Effector memory CD8-positive, alpha-beta T cell (primary cell): ENCODE measurements around the gene PATE2.

ENCODE experiments used
- ATAC-seq: fragments of 150-1000 bp; cut with Tn5 transposase; replicated peaks from 2 replicates; pipeline ENCODE4 v1.10.0; 2021; ENCODE audit warnings: mild to moderate bottlenecking, moderate library complexity
- DNase-seq, 3 experiments: peaks; one replicate each; pipeline ENCODE4 v3.0.0; 2021
- H3K27ac Mint-ChIP-seq, 2 donors: one replicate each; pipeline ENCODE4 v1.8.0; 2022; ENCODE audit warnings: mild to moderate bottlenecking in 2 of 2, mixed read lengths in 2 of 2, moderate library complexity in 2 of 2
- H3K27me3 Mint-ChIP-seq, 2 donors: one replicate each; pipeline ENCODE4 v1.8.0; 2022; ENCODE audit warnings: mixed read lengths in 2 of 2
- H3K36me3 Mint-ChIP-seq: one replicate; pipeline ENCODE4 v1.8.0; 2022; ENCODE audit warnings: mild to moderate bottlenecking, moderate library complexity, mixed read lengths; ENCODE audit not compliant: insufficient read depth
- H3K4me1 Mint-ChIP-seq, 2 donors: one replicate each; pipeline ENCODE4 v1.8.0; 2022; ENCODE audit warnings: low read depth in 2 of 2, mixed read lengths in 2 of 2
- H3K4me3 Mint-ChIP-seq, 2 donors: one replicate each; pipeline ENCODE4 v1.8.0; 2022; ENCODE audit warnings: mild to moderate bottlenecking in 2 of 2, mixed read lengths in 2 of 2, moderate library complexity in 2 of 2
- H3K9me3 Mint-ChIP-seq, 2 donors: one replicate each; pipeline ENCODE4 v1.8.0; 2022; ENCODE audit warnings: mixed read lengths in 2 of 2
- total RNA-seq, 9 experiments: gene quantifications; one replicate each; lab custom pipeline; 2026; lab: John Stamatoyannopoulos, UW

The PATE2 gene
- total RNA-seq, result 0 to 0.03 (median 0) reads per million in 9 experiments

DNA sequence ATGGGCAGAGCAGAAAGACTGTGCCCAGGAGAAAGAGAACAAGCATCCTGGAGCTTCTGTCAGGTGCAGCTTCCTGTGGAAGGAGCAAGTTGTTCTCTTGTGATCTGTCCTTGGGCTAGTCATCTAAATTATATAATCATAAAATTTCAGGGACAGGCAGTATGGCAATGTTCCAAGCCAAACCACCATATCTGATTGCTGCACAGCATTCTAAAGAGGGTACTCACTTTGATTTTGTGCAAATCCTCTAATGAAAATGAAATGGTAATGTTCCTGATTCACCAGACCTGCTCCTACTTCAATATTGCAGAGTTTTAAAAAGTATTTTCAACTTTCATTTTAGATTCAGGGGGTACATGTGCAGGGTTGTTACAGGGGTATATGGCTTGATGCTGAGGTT, at the start of gene PATE2:
Gene PATE2, minus strand, starts transcription at position 101 of the 400 bp plus-strand sequence. Its CDS starts 55 bp downstream, at position 46.
- H3K9me3 Mint-ChIP-seq, result no peaks in the 10 kb centered on the region
- H3K27me3 Mint-ChIP-seq, result peaks cover 24 to 34% of the 10 kb centered on the region in 2 donors
- no peak for ATAC-seq
- DNase-seq, result no peak
- H3K36me3 Mint-ChIP-seq, result no peaks in the 10 kb centered on the region
- no peak within 1 kb of the TSS for H3K27ac Mint-ChIP-seq
- H3K4me3 Mint-ChIP-seq, result no peak within 1 kb of the TSS
- H3K4me1 Mint-ChIP-seq, result no peaks in the 10 kb centered on the region

DNA sequence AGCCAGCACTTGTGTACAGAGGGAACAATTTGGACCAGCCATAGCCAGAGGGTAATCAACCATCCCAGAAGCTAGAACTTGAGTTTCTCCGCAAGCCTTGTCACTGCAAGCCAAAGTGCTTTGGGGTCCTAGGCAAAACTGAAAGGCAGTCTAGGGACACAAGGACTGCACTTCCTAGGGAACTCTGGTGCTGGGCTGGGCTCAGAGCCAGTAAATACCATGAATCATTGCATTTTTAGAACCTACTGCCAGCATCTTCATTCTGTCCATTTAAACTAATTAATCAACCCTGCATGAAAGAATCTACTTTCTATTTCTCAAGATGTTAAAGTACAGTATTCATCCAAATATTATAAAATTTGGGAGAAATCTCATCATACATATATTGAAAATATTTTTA, 29.3 kb upstream of the PATE2 start:
- DNase-seq (no peak), ATAC-seq (no peak)
- no peaks in the 10 kb centered on the region for H3K4me1 Mint-ChIP-seq
- no peaks in the 10 kb centered on the region for H3K27me3 Mint-ChIP-seq
- no peak overlapping the region for H3K27ac Mint-ChIP-seq
- H3K9me3 Mint-ChIP-seq, result peaks cover 2 to 7% of the 10 kb centered on the region in 2 donors
- H3K4me3 Mint-ChIP-seq, result no peak overlapping the region
- H3K36me3 Mint-ChIP-seq, result no peaks in the 10 kb centered on the region

DNA sequence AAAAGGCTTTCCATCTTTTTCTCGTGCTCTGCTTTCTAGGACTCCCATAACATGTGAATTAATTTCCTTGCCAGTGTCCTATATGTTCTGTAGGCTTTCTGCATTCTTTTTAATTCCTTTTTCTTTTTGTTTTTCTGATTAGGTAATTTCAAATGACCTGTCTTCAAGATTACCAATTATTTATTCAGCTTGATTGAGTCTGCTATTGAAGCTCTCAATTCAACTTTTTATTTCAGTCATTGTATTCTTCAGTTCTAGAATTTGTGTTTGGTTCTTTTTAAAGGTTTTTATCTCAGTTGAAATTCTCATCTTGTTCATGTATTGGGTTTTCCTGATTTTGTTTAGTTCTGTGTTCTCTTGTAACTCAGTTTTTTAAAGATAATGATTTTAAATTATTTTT, 23.8 kb upstream of the PATE2 start:
- ATAC-seq, result no peak
- Mint-ChIP-seq H3K27ac (no peak overlapping the region), H3K27me3 (no peaks in the 10 kb centered on the region), H3K4me1 (no peaks in the 10 kb centered on the region), H3K4me3 (no peak overlapping the region), H3K36me3 (no peaks in the 10 kb centered on the region), H3K9me3 (peaks cover 10 to 20% of the 10 kb centered on the region in 2 donors)
- DNase-seq, result no peak

DNA sequence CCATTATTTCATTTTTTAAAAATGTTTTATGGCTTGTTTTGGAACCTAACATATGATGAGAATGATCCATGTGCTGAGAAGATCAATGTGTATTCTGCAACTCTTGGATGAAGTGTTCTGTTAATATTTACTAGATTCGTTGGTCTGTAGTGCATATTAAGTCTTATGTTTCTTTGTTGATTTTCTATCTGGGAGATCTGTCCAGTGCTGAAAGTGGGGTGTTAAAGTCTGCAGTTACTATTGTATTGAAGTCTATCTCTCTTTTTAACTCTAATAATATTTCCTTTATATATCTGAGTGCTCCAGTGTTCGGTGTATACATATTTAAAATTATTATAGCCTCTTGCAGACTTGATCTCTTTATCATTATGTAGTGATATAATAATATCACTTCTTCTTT, 21.2 kb upstream of the PATE2 start:
- Mint-ChIP-seq H3K27me3 (peaks cover 0 to 8% of the 10 kb centered on the region in 2 donors), H3K4me3 (no peak overlapping the region), H3K9me3 (peaks cover 10 to 20% of the 10 kb centered on the region in 2 donors), H3K27ac (no peak overlapping the region), H3K36me3 (no peaks in the 10 kb centered on the region), H3K4me1 (no peaks in the 10 kb centered on the region)
- no peak for ATAC-seq
- no peak for DNase-seq

DNA sequence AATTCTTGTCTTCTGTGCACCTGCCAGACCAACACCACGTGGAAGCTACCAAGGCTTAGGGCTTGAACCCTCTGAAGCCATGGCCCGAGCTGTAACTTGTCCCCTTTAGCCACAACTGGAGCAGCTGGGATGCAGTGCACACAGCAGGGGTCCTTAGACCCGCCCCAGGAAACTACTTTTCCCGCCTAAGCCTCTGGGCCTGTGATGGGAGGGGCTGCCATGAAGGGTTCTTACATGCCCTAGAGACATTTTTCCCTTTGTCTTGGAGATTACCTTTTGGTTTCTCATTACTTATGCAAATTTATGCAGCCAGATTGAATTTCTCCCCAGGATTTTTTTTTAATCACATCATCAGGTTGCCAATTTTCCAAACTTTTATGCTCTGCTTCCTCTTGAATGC, 19.0 kb upstream of the PATE2 start:
- H3K36me3 Mint-ChIP-seq, result no peaks in the 10 kb centered on the region
- H3K27ac Mint-ChIP-seq, result no peak overlapping the region
- no peak overlapping the region for H3K4me3 Mint-ChIP-seq
- H3K9me3 Mint-ChIP-seq, result peaks cover 9 to 11% of the 10 kb centered on the region in 2 donors
- DNase-seq (no peak), ATAC-seq (no peak)
- H3K4me1 Mint-ChIP-seq, result no peaks in the 10 kb centered on the region
- peaks cover 0 to 8% of the 10 kb centered on the region in 2 donors for H3K27me3 Mint-ChIP-seq

DNA sequence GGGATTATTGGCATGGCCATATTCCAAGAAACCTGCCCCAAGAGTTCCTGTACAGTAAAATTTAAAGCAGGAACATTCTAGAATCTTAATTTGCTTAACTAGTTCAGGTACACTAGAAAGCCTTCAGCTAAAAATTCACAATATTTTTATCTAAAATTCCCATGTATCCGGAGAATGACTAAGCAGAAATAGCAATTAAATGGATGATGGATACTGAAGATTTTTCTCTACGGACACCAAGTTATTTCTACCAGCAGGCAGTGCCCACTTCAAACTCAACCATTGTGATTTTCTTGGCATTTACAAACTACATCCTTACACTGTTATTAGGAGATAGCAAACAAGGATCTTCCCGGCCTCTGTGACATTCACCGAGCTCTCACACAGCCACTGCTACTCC, 12.2 kb upstream of the PATE2 start:
- DNase-seq (no peak), ATAC-seq (no peak)
- Mint-ChIP-seq H3K36me3 (no peaks in the 10 kb centered on the region), H3K9me3 (peaks cover 0 to 4% of the 10 kb centered on the region in 2 donors), H3K27me3 (peaks cover 11% of the 10 kb centered on the region in 2 donors), H3K4me1 (no peaks in the 10 kb centered on the region), H3K4me3 (no peak overlapping the region), H3K27ac (no peak overlapping the region)

DNA sequence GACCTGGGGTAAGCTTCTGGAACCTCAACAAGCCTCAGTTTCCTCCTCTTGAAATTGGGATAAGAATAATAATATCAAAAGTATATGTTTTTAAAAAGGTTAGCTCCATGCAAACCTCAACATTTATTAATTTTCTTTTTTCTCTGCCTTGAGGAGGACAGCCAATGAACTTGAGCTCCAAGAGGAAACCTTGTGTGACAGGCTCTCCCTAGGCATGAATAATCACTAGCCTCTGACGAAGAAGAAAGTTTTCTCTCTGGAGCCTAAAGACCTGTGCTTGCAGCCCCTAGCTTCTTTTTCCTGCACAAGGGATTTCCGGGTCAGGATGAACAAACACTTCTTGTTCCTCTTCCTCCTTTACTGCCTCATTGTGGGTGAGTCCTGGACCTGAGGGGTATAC, 9.2 kb upstream of the PATE2 start, which contains the start of gene PATE3:
Gene PATE3, plus strand, starts transcription at position 301 of the 400 bp plus-strand sequence. Its CDS starts 25 bp downstream, at position 326.
- no peak for ATAC-seq
- Mint-ChIP-seq H3K36me3 (no peaks in the 10 kb centered on the region), H3K27ac (no peak within 1 kb of the TSS), H3K4me3 (no peak within 1 kb of the TSS), H3K27me3 (peaks cover 7 to 11% of the 10 kb centered on the region in 2 donors), H3K4me1 (peaks cover 0 to 2% of the 10 kb centered on the region in 2 donors), H3K9me3 (peaks cover 0 to 2% of the 10 kb centered on the region in 2 donors)
- DNase-seq, result no peak

DNA sequence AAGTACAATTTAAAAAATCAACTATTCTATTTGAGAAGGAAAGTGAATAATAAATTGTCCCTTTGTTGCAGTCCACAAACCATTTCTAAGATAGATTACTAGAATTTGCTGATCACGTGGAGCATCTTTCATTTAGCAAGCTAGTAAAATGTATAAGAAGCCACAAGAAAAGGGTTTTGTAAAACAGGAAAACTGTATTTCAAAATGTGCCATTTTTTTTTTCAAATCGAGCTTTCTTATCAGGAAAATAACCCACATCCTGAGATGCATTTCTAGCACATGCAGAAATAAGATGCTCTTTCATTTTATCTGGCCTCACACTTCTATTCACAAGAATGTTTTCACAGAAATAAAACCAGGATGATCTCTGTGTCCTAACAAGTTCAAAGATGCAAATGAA, 6.0 kb upstream of the PATE2 start:
- Mint-ChIP-seq H3K4me3 (no peak overlapping the region), H3K36me3 (no peaks in the 10 kb centered on the region), H3K4me1 (peaks cover 0 to 2% of the 10 kb centered on the region in 2 donors), H3K27me3 (peaks cover 12 to 16% of the 10 kb centered on the region in 2 donors), H3K9me3 (no peaks in the 10 kb centered on the region), H3K27ac (no peak overlapping the region)
- DNase-seq (no peak), ATAC-seq (no peak)

DNA sequence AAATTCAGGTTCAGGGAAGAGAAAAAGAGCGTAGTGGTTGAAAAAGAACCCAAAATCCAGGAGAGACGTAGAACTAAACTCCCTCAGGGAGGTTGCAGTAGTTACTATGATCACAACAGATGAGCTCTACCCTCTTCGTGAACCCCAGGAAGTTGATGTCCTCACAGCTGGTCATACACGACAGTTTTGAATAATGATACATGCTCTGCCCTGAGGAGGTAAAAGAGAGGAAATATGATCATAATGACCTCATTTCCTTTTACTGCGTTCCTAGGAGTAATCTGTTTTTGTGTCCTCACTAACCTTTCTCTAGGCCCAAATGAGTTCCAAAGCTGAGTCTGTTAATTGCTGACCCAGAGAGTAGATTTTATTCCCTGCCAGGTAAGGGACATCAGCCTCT, 1.3 kb downstream of the PATE2 start:
- H3K9me3 Mint-ChIP-seq, result no peaks in the 10 kb centered on the region
- no peak overlapping the region for H3K4me3 Mint-ChIP-seq
- H3K4me1 Mint-ChIP-seq, result no peaks in the 10 kb centered on the region
- no peak overlapping the region for H3K27ac Mint-ChIP-seq
- ATAC-seq (no peak), DNase-seq (no peak)
- H3K36me3 Mint-ChIP-seq, result no peaks in the 10 kb centered on the region
- peaks cover 33 to 39% of the 10 kb centered on the region in 2 donors for H3K27me3 Mint-ChIP-seq

DNA sequence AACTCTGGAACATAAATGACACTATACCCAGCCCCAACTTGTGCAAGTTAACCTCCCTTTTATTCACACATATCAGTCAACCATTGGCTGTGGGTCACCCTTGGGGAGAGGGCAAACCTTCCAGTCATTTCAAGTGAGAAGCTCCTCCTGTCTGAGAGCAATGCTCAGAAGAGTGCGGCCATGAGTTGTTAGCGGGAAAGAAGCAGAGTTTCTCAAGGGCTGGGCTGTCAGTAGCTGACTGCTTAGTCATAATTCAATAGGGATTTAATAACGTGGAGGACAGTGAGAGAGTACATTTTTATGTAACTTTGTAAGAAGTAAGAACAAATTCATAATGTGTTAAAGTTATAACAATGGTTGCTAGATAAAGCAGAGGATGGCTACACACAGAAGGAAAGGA, 5.1 kb downstream of the PATE2 start:
- peaks cover 22 to 33% of the 10 kb centered on the region in 2 donors for H3K27me3 Mint-ChIP-seq
- no peaks in the 10 kb centered on the region for H3K9me3 Mint-ChIP-seq
- no peak for ATAC-seq
- no peak for DNase-seq
- H3K27ac Mint-ChIP-seq, result no peak overlapping the region
- H3K4me3 Mint-ChIP-seq, result no peak overlapping the region
- H3K4me1 Mint-ChIP-seq, result no peaks in the 10 kb centered on the region
- no peaks in the 10 kb centered on the region for H3K36me3 Mint-ChIP-seq

DNA sequence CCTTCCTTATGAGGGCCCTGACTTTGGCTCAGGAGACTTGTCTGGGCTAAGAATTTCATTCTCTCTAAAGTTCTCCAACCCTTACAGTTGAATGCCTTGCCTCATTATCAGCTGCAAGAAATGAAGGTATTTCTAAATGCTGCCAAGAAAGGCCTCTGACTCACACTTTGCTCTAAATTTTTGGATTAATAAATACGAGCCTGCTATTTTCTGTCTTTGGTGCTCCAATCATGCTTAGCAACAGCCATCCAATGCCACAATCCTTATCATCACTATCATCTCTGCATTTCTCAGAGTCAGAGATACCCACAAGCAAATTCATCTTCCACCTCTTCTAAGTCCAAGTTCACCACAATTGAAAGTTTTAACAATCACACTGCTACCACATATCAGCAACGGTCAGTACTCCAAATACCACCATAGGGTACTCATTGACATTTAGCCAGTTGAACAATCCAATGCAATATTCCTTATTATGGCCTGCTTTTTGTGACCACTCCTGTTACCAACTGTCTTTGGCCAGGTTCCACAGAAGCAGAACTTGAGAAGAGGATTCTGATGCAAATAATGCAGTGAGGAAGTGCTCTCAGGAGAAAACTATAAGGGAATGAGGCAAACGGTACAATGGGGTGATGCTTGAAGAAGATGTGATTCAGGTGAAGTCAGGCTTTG, 5.7 kb downstream of the PATE2 start:
- DNase-seq (no peak), ATAC-seq (no peak)
- Mint-ChIP-seq H3K36me3 (no peaks in the 10 kb centered on the region), H3K27me3 (peaks cover 25 to 32% of the 10 kb centered on the region in 2 donors), H3K4me3 (no peak overlapping the region), H3K9me3 (no peaks in the 10 kb centered on the region), H3K4me1 (no peaks in the 10 kb centered on the region), H3K27ac (no peak overlapping the region)

DNA sequence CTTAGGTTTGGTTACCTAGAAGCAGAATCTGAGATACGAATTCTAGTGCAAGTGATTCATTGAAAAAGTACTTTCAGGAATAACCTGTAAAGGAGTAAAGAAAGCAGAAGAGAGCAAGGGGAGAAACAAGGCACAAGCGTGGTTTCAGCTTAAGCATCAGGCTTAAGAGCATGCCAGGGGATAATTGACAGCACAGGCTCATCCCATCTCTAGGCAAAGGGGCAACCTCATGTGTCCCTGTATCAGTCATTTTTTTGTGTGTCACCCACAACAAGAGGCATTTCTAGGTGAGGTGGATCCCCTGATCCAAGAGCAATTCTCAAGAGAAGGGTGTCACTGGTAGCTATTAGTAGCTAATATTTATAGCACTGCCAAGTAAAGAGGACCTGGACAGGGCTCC, 8.0 kb downstream of the PATE2 start:
- H3K4me1 Mint-ChIP-seq, result no peaks in the 10 kb centered on the region
- H3K4me3 Mint-ChIP-seq, result no peak overlapping the region
- ATAC-seq, result no peak
- no peak overlapping the region for H3K27ac Mint-ChIP-seq
- H3K9me3 Mint-ChIP-seq, result no peaks in the 10 kb centered on the region
- peaks cover 24 to 27% of the 10 kb centered on the region in 2 donors for H3K27me3 Mint-ChIP-seq
- DNase-seq, result no peak
- H3K36me3 Mint-ChIP-seq, result no peaks in the 10 kb centered on the region

DNA sequence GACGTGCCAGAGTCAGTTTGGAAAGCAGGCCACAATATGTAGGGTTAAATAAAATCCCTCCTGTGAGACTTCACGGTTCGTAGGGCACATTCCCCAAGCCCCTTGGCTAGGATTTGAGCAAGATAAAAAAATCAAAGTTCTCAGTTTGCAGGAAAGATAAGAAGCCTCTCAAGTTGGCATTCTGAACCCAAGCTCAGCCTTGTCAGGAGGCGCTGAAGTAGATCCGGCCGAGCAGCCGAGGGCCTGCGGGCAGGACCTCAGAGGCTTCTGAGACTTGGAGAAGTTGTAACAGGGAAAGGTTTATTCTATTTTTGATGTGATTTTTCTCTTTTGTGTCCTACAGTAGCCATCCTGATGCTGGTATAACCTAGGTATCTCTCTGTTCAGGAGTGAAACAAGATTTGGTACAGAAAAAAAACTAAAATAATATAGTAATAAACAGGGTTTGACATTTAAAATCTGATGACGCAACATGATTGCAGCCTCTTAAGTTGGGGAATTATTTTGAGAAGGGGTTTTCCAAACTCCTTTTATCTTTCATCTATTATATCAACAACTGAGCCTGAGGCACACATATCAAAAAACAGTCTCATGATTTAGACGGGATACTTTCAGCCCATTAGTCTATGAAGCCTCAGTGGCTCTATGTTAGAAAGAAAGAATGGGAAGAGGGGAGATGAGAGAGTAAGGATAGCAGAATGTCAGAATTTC, 10.1 kb downstream of the PATE2 start:
- H3K36me3 Mint-ChIP-seq, result no peaks in the 10 kb centered on the region
- H3K27me3 Mint-ChIP-seq, result peaks cover 38 to 42% of the 10 kb centered on the region in 2 donors
- DNase-seq (no peak), ATAC-seq (no peak)
- no peaks in the 10 kb centered on the region for H3K9me3 Mint-ChIP-seq
- no peak overlapping the region for H3K4me3 Mint-ChIP-seq
- H3K27ac Mint-ChIP-seq, result no peak overlapping the region
- no peaks in the 10 kb centered on the region for H3K4me1 Mint-ChIP-seq

DNA sequence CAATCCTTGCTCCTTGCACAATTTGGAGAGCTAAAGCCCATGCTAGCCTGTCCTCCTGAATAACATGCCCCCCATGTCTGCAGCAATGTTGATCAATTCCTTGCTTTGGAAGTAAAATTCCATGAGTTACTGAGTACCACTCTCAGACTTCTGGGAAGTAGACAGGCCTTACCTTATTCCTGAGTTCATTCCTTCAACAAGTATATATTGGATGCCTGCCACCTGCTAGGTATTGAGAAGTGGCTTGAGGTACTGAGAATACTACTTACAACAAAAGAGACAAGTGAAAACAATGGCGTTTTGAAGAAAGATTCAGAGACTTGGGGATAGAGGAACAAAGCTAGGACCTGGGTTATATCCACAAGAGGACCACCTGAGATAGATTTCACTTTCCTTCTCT, 12.4 kb downstream of the PATE2 start:
- no peak for ATAC-seq
- no peaks in the 10 kb centered on the region for H3K9me3 Mint-ChIP-seq

More for the DNA sequence above, 12.4 kb downstream of the PATE2 start:
- no peaks in the 10 kb centered on the region for H3K4me1 Mint-ChIP-seq
- H3K36me3 Mint-ChIP-seq, result no peaks in the 10 kb centered on the region
- H3K27me3 Mint-ChIP-seq, result peaks cover 23 to 36% of the 10 kb centered on the region in 2 donors
- H3K4me3 Mint-ChIP-seq, result no peak overlapping the region
- H3K27ac Mint-ChIP-seq, result no peak overlapping the region
- DNase-seq, result no peak
